Activated CD4-positive, alpha-beta memory T cell treated with anti-CD3 and anti-CD28 coated beads for 36 hours (primary cell): ENCODE results near the gene MAGEA9. TPM values are rescaled to one million over a fixed set of nuclear protein-coding genes. Genes with fewer than 3 reads are reported as not detected.
"Not testable (repeated sequence)": the region's sequence is repeated elsewhere in the genome, so short reads cannot be mapped to it uniquely, and the experiment has no call there.

Source experiments
- CTCF ChIA-PET: fragments of 350-600 bp; sonication (Branson Sonifier 250); formaldehyde crosslinking; loops from one replicate; lab custom pipeline; 2021; ENCODE audit warnings: antibody characterized with exemption, inconsistent platforms; lab: Charles Lee
- POLR2A ChIA-PET: fragments of 350-600 bp; sonication (Branson Sonifier 250); formaldehyde crosslinking; loops from one replicate; lab custom pipeline; 2021; ENCODE audit warnings: antibody characterized with exemption; lab: Charles Lee
- DNase-seq: peaks from one replicate; pipeline ENCODE4 v3.0.0-alpha.2; 2020
- H3K27ac Mint-ChIP-seq: one replicate; pipeline ENCODE4 v1.8.0; 2021; ENCODE audit warnings: mixed read lengths
- H3K27me3 Mint-ChIP-seq: one replicate; pipeline ENCODE4 v1.8.0; 2021; ENCODE audit warnings: mixed read lengths
- H3K36me3 Mint-ChIP-seq: one replicate; pipeline ENCODE4 v1.8.0; 2021; ENCODE audit warnings: mixed read lengths
- H3K4me1 Mint-ChIP-seq: one replicate; pipeline ENCODE4 v1.8.0; 2021; ENCODE audit warnings: low read depth, mixed read lengths
- H3K4me3 Mint-ChIP-seq: one replicate; pipeline ENCODE4 v1.8.0; 2021; ENCODE audit warnings: mild to moderate bottlenecking, mixed read lengths
- H3K9me3 Mint-ChIP-seq: one replicate; pipeline ENCODE4 v1.8.0; 2021; ENCODE audit warnings: mixed read lengths
- intact Hi-C: fragments of 100-400 bp; cut with micrococcal nuclease; formaldehyde crosslinking; loops from one replicate; pipeline ENCODE4 v1.15.1; 2023
- total RNA-seq, 2 experiments: library from RNA; stranded (reverse); gene quantifications; one replicate each; pipeline ENCODE4 v1.2.3, GENCODE V29; 2021

The MAGEA9 gene
- total RNA-seq, 2 experiments from 2014 or later: not detected

GRCh38 chrX:149773026-149773425 lies 8.7 kb upstream of the MAGEA9 start:
- H3K36me3 Mint-ChIP-seq, DNase-seq, H3K9me3 Mint-ChIP-seq, CTCF ChIA-PET, POLR2A ChIA-PET, H3K27me3 Mint-ChIP-seq, intact Hi-C loops, H3K4me1 Mint-ChIP-seq, H3K27ac Mint-ChIP-seq, H3K4me3 Mint-ChIP-seq: not testable (repeated sequence)

GRCh38 chrX:149773768-149774167 lies 8.0 kb upstream of the MAGEA9 start, which contains the start of gene HSFX1:
Gene HSFX1, plus strand, starts transcription at chrX:149774068. Its CDS starts 614 bp downstream, at chrX:149774682.
- H3K36me3 Mint-ChIP-seq, CTCF ChIA-PET, H3K4me1 Mint-ChIP-seq, H3K27me3 Mint-ChIP-seq, H3K9me3 Mint-ChIP-seq, DNase-seq, intact Hi-C loops, POLR2A ChIA-PET, H3K27ac Mint-ChIP-seq, H3K4me3 Mint-ChIP-seq: not testable (repeated sequence)

GRCh38 chrX:149777999-149778398 lies 3.7 kb upstream of the MAGEA9 start:
- intact Hi-C loops, H3K36me3 Mint-ChIP-seq, H3K4me3 Mint-ChIP-seq, H3K9me3 Mint-ChIP-seq, CTCF ChIA-PET, H3K27ac Mint-ChIP-seq, H3K4me1 Mint-ChIP-seq, H3K27me3 Mint-ChIP-seq, DNase-seq, POLR2A ChIA-PET: not testable (repeated sequence)

- H3K36me3 Mint-ChIP-seq, DNase-seq, H3K9me3 Mint-ChIP-seq, H3K27ac Mint-ChIP-seq, intact Hi-C loops, POLR2A ChIA-PET, H3K27me3 Mint-ChIP-seq, CTCF ChIA-PET, H3K4me3 Mint-ChIP-seq: not testable (repeated sequence)
- peaks cover 28% of the 10 kb centered on the region for H3K4me1 Mint-ChIP-seq
These were observed 13.8 kb downstream of the MAGEA9 start for GRCh38 chrX:149795531-149795930.

GRCh38 chrX:149799095-149799714 lies 17.5 kb downstream of the MAGEA9 start:
- H3K9me3 Mint-ChIP-seq: no peaks in the 10 kb centered on the region
- H3K36me3 Mint-ChIP-seq: no peaks in the 10 kb centered on the region
- H3K27ac Mint-ChIP-seq: no peak overlapping the region
- intact Hi-C loops: no loop called here
- peaks cover 32% of the 10 kb centered on the region for H3K4me1 Mint-ChIP-seq
- no peak overlapping the region for H3K4me3 Mint-ChIP-seq
- DNase-seq: no peak
- POLR2A ChIA-PET: no interaction called here
- CTCF ChIA-PET: no interaction called here
- no peaks in the 10 kb centered on the region for H3K27me3 Mint-ChIP-seq

GRCh38 chrX:149799938-149800337 lies 18.2 kb downstream of the MAGEA9 start:
- no peaks in the 10 kb centered on the region for H3K9me3 Mint-ChIP-seq
- ChIA-PET POLR2A (no interaction called here), CTCF (no interaction called here)
- H3K36me3 Mint-ChIP-seq: no peaks in the 10 kb centered on the region
- H3K27me3 Mint-ChIP-seq: no peaks in the 10 kb centered on the region
- no peak overlapping the region for H3K4me3 Mint-ChIP-seq
- DNase-seq: no peak
- H3K27ac Mint-ChIP-seq: no peak overlapping the region
- peaks cover 32% of the 10 kb centered on the region for H3K4me1 Mint-ChIP-seq
- intact Hi-C loops: no loop called here

GRCh38 chrX:149803458-149804062 lies 21.8 kb downstream of the MAGEA9 start:
- peaks cover 21% of the 10 kb centered on the region for H3K4me1 Mint-ChIP-seq
- no peaks in the 10 kb centered on the region for H3K36me3 Mint-ChIP-seq
- intact Hi-C loops: no loop called here
- CTCF ChIA-PET: no interaction called here
- POLR2A ChIA-PET: no interaction called here
- H3K9me3 Mint-ChIP-seq: no peaks in the 10 kb centered on the region
- H3K27ac Mint-ChIP-seq: no peak overlapping the region
- no peaks in the 10 kb centered on the region for H3K27me3 Mint-ChIP-seq
- H3K4me3 Mint-ChIP-seq: no peak overlapping the region
- DNase-seq: no peak

- no peak for DNase-seq
- Mint-ChIP-seq H3K4me1 (peaks cover 18% of the 10 kb centered on the region), H3K27me3 (no peaks in the 10 kb centered on the region), H3K36me3 (no peaks in the 10 kb centered on the region), H3K9me3 (no peaks in the 10 kb centered on the region), H3K4me3 (no peak overlapping the region), H3K27ac (no peak overlapping the region)
- ChIA-PET CTCF (no interaction called here), POLR2A (no interaction called here)
- intact Hi-C loops: no loop called here
These were observed 22.4 kb downstream of the MAGEA9 start for GRCh38 chrX:149804102-149804501.

GRCh38 chrX:149807747-149808458 lies 26.2 kb downstream of the MAGEA9 start:
- intact Hi-C loops: no loop called here
- Mint-ChIP-seq H3K9me3 (no peaks in the 10 kb centered on the region), H3K4me1 (no peaks in the 10 kb centered on the region), H3K27me3 (no peaks in the 10 kb centered on the region), H3K4me3 (no peak overlapping the region), H3K36me3 (no peaks in the 10 kb centered on the region), H3K27ac (no peak overlapping the region)
- ChIA-PET CTCF (no interaction called here), POLR2A (no interaction called here)
- no peak for DNase-seq

- intact Hi-C loops: no loop called here
- H3K4me1 Mint-ChIP-seq: no peaks in the 10 kb centered on the region
- no peaks in the 10 kb centered on the region for H3K36me3 Mint-ChIP-seq
- H3K27me3 Mint-ChIP-seq: peaks cover 2% of the 10 kb centered on the region
- H3K9me3 Mint-ChIP-seq: no peaks in the 10 kb centered on the region
- POLR2A ChIA-PET: no interaction called here
- CTCF ChIA-PET: no interaction called here
- H3K27ac Mint-ChIP-seq: no peak overlapping the region
- DNase-seq: no peak
- no peak overlapping the region for H3K4me3 Mint-ChIP-seq
These were observed 36.9 kb downstream of the MAGEA9 start for GRCh38 chrX:149818652-149819051.

- ChIA-PET POLR2A (no interaction called here), CTCF (no interaction called here)
- no peaks in the 10 kb centered on the region for H3K4me1 Mint-ChIP-seq
- no peak overlapping the region for H3K4me3 Mint-ChIP-seq
- intact Hi-C loops: no loop called here
- DNase-seq: no peak
- no peak overlapping the region for H3K27ac Mint-ChIP-seq
- no peaks in the 10 kb centered on the region for H3K36me3 Mint-ChIP-seq
- peaks cover 1% of the 10 kb centered on the region for H3K27me3 Mint-ChIP-seq
- H3K9me3 Mint-ChIP-seq: no peaks in the 10 kb centered on the region
These were observed 37.6 kb downstream of the MAGEA9 start for GRCh38 chrX:149819371-149819770.

GRCh38 chrX:149825424-149825823 lies 43.7 kb downstream of the MAGEA9 start:
- Mint-ChIP-seq H3K27me3 (peaks cover 5% of the 10 kb centered on the region), H3K9me3 (no peaks in the 10 kb centered on the region), H3K4me1 (peaks cover 16% of the 10 kb centered on the region), H3K27ac (no peak overlapping the region), H3K36me3 (no peaks in the 10 kb centered on the region), H3K4me3 (no peak overlapping the region)
- intact Hi-C loops: no loop called here
- ChIA-PET POLR2A (no interaction called here), CTCF (no interaction called here)
- DNase-seq: peak; percentile 54
